ENCODE data around the gene RBFOX2.
"Not testable (repeated sequence)": the region's sequence is repeated elsewhere in the genome, so short reads cannot be mapped to it uniquely, and the experiment has no call there.

RBFOX2 gene

GRCh38 chr22:36003972-36004674 lies 24.5 kb downstream of the RBFOX2 start:
- no peak for DNase-seq

DNA sequence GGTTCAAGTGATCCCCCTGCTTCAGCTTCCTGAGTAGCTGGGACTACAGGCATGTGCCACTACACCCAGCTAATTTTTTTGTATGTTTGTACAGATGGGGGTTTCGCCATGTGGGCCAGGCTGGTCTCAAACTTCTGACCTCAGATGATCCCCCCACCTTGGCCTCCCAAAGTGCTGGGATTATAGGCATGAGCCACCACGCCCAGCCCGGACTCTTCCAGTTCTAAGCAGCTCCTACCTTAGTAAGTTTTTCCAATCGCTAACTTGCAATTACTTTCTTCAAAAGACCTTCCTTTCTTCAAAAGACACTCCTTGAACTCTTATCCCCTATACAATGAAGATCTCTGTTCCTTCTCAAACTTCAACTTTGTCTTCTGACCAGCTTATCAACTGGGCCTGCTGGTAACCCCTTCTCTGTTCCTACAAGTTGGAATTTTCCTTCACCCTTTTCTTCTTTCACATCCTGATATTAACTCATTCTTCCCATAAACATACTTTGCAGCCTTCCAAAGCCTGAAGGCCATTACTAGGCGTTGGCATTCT lies 25.8 kb downstream of the RBFOX2 start:
- no peak for DNase-seq

GRCh38 chr22:36002084-36002483 lies 26.5 kb downstream of the RBFOX2 start:
- no peak for DNase-seq

- no peak for DNase-seq
Observed at GRCh38 chr22:35998748-35999147, 29.9 kb downstream of the RBFOX2 start.

GRCh38 chr22:35997438-35997837 lies 31.2 kb downstream of the RBFOX2 start:
- DNase-seq: no peak

DNA sequence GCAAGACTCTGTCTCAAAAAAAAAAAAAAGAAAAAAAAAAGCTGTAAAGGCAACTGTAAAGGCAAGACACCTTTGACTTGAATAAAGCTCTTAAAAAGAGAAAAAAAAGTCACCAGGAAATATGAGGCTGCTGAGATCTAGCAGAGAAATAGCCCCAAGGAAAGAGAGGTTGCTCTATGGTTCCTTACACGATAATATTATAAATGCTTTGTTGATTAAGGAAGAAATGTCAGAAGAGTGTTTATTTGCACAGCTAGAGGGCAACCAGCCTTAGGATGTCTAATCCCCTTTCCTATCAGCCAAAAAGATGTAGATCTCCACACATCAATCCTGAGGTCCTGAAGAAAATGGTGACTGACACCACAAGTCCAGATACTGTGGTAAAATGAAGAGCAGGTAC lies 32.0 kb downstream of the RBFOX2 start:
- no peak for DNase-seq

DNA sequence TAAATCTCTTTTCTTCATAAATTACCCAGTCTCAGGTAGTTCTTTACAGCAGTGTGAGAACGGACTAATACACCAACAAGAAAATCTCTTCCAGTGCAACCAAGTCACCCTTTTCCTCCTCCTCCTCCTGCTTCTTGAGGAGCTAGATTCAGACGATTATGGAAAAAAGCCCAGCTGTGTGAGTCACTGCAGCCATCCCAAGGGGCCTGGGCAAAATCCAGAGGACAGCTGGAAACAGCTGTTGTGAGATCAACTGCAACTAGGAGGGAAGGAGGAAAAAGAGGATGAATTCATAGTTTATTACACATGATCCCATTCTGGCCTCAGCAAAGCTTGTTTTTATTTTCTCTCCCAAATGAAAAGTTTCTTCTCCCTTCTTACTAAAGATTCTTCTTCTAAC lies 32.9 kb downstream of the RBFOX2 start:
- no peak for DNase-seq

DNA sequence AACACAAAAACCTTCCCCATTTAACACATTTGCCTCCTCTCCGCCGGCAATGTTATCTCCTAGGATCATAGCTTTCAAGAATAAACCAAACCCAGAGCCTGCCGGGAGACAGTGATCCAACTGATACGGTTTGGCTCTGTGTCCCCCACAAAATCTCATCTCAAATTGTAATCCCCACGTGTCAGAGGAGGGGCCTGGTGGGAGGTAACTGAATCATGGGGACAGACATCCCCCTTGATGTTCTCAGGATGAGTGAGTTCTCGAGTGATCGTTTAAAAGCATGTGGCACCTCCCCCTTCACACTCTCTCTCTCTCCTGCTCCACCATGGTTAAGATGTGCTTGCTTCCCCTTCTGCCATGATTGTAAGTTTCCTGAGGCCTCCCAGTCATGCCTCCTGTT lies 33.3 kb downstream of the RBFOX2 start:
- no peak for DNase-seq

DNA sequence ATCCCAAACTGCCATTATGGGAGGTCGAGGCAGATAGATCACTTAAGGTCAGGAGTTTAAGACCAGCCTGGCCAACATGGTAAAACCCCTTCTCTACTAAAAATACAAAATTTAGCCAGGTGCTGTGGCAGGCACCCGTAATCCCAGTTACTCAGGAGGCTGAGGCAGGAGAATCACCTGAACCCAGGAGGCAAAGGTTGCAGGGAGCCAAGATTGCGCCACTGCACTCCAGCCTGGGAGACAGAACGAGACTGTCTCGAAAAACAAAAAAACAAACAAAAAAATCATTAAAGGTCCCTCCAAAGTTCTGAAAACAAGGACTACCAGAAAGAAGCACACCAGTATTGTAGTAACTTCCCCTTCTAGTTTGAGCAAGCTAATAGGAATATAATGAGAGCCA lies 34.9 kb downstream of the RBFOX2 start:
- not testable (repeated sequence) for DNase-seq

GRCh38 chr22:35993048-35993714 lies 35.4 kb downstream of the RBFOX2 start:
- no peak for DNase-seq

- DNase-seq: no peak
Observed at GRCh38 chr22:35991168-35991567, 37.5 kb downstream of the RBFOX2 start.

DNA sequence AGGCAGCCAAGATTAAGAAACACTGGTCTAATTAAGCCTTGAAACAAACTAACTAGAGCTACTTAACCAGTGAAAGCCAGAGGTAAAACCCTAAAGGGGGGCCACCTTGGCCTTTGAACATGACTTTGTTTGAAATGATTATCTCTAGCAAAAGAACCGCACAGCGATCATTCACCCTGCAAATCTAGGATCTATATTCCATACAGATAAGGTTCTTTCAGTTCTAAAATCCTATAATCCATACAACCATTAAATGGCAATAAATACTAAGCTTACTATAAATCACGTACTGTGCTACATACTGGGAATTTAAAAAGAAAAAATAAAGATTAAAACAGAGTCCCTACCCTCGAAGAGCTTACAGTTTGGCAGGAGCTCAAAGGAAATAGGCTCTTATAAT lies 40.6 kb downstream of the RBFOX2 start:
- no peak for DNase-seq

- no peak for DNase-seq
Observed at GRCh38 chr22:35987487-35987886, 41.1 kb downstream of the RBFOX2 start.

- DNase-seq: no peak
Observed at GRCh38 chr22:35986088-35986487, 42.5 kb downstream of the RBFOX2 start.

DNA sequence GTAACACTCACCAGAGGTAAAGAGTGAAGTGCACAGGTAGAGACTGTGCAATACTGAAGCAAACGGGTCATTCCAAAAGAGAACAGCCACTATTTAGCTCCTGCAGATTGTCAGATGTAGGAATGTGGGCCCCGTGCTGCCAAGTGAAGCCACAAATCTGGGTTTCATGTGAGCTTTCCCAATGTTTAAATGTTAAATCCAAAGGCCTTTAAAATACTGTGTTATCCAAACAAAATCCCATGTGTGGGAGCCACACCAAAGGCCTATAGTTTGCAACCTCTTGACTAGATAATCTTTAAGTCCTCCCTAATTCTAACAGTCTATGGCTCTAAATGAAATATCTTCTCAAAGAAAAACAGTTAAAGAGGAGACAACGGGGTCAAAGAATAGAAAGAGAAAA lies 43.3 kb downstream of the RBFOX2 start:
- no peak for DNase-seq

GRCh38 chr22:35984183-35985175 lies 44.1 kb downstream of the RBFOX2 start:
- DNase-seq: no peak

- no peak for DNase-seq
Observed at GRCh38 chr22:35981900-35982299, 46.7 kb downstream of the RBFOX2 start.

- no peak for DNase-seq
Observed at GRCh38 chr22:35978889-35979288, 49.7 kb downstream of the RBFOX2 start.

DNA sequence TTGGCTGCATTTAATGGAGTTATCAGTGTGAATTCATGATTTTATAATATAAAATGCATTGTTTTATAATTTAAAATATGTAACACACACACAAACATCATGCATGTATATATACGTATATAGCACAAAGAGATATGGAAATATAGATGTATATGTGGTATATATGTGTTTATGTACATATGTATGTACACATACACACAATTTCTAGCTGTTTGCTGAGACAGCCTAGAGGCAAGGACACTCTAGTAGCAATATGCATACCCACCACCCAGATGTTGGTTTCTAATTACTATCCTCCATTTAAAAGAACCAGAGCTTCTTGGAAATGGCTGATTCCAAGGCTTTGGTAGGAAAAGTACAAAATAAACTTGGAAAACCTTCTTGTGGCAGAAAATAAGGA lies 50.4 kb downstream of the RBFOX2 start:
- DNase-seq: no peak

DNA sequence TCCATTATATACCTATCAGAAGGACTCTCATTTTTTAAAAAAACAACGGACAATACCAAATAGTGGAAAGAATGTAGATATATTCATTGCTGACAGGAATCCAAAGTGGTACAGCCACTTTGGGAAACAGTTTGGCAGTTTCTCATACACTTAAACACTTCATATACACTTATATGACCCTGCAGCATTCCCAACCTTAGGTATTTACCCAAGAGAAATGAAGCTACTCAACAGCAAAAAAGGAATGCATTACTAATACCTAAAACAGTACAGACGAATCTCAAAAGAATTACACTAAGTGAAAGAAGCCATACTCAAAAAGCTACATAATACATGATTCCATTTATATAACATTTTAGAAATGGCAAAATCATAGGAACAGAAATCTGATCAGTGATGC lies 51.5 kb downstream of the RBFOX2 start:
- DNase-seq: no peak

- DNase-seq: no peak
Observed at GRCh38 chr22:35973388-35973787, 55.2 kb downstream of the RBFOX2 start.

- DNase-seq: no peak
Observed at GRCh38 chr22:35972559-35972958, 56.1 kb downstream of the RBFOX2 start.

GRCh38 chr22:35971456-35972119 lies 57.0 kb downstream of the RBFOX2 start:
- DNase-seq: no peak
